DOHH2 (cell line): ENCODE measurements around the gene NCDN.

Experiments
- H3F3A ChIP-seq: fragments of 200-600 bp; sonication (generic), shearing (Covaris generic); 2 replicates; pipeline ENCODE4 v1.6.0; 2016; ENCODE audit warnings: antibody characterized with exemption, mild to moderate bottlenecking; ENCODE audit not compliant: control insufficient read depth, insufficient read depth
- H3K27ac ChIP-seq: fragments of 200-600 bp; sonication (generic); 2 replicates; pipeline ENCODE4 v1.5.1; 2014; ENCODE audit warnings: low read depth, mild to moderate bottlenecking, low read length, moderate library complexity
- H3K27me3 ChIP-seq: fragments of 200-600 bp; sonication (generic); 2 replicates; pipeline ENCODE4 v1.6.1; 2014; ENCODE audit warnings: mild to moderate bottlenecking, low read length, mixed read lengths; ENCODE audit not compliant: control insufficient read depth
- H3K36me3 ChIP-seq: fragments of 200-600 bp; sonication (generic); 2 replicates; pipeline ENCODE4 v1.6.1; 2014; ENCODE audit warnings: mild to moderate bottlenecking, low read length, moderate library complexity, mixed read lengths; ENCODE audit not compliant: control insufficient read depth
- H3K4me1 ChIP-seq: fragments of 200-600 bp; sonication (generic); 2 replicates; pipeline ENCODE4 v1.6.1; 2014; ENCODE audit warnings: mild to moderate bottlenecking, low read length, mixed read lengths; ENCODE audit not compliant: control insufficient read depth
- H3K4me2 ChIP-seq: fragments of 200-600 bp; sonication (generic); 2 replicates; pipeline ENCODE4 v1.6.0; 2014; ENCODE audit warnings: mild to moderate bottlenecking, low read length, moderate library complexity
- H3K4me3 ChIP-seq: fragments of 200-600 bp; sonication (generic); 2 replicates; pipeline ENCODE4 v1.5.1; 2014; ENCODE audit warnings: mild to moderate bottlenecking, low read length, mixed read lengths
- H3K79me2 ChIP-seq: fragments of 200-600 bp; sonication (generic); 2 replicates; pipeline ENCODE4 v1.6.1; 2014; ENCODE audit warnings: mild to moderate bottlenecking, low read length, mixed read lengths; ENCODE audit not compliant: control insufficient read depth
- H3K9me2 ChIP-seq: fragments of 200-600 bp; sonication (generic); replicated peaks from 2 replicates; pipeline ENCODE4 v1.6.1; 2014; ENCODE audit warnings: mild to moderate bottlenecking, low read length, mixed read lengths; ENCODE audit not compliant: control insufficient read depth
- H3K9me3 ChIP-seq: fragments of 200-600 bp; sonication (generic); 2 replicates; pipeline ENCODE4 v1.6.1; 2014; ENCODE audit warnings: antibody characterized with exemption, low read length, mixed read lengths; ENCODE audit not compliant: control insufficient read depth, insufficient read depth
- H4K20me1 ChIP-seq: fragments of 200-600 bp; sonication (generic); 2 replicates; pipeline ENCODE4 v1.6.0; 2014; ENCODE audit warnings: low read depth, mild to moderate bottlenecking, antibody characterized with exemption, low read length, moderate library complexity; ENCODE audit not compliant: control insufficient read depth, insufficient read depth
- CTCF ChIP-seq: fragments of 200-600 bp; sonication (generic); IDR thresholded peaks from one replicate; pipeline ENCODE4 v1.5.1; 2014; ENCODE audit warnings: antibody characterized with exemption, mild to moderate bottlenecking, low read depth, low read length; ENCODE audit not compliant: poor library complexity, severe bottlenecking
- EZH2phosphoT487 ChIP-seq: fragments of 200-600 bp; sonication (generic); IDR thresholded peaks from 2 replicates; pipeline ENCODE4 v1.6.1; 2017; ENCODE audit warnings: borderline replicate concordance, mild to moderate bottlenecking, antibody characterized with exemption, low read length, moderate library complexity, mixed read lengths

NCDN gene

GRCh38 chr1:35605071-35605866 is 47.7 kb downstream of the NCDN start:
- Histone ChIP-seq H3F3A (no peaks in the 10 kb centered on the region), H3K79me2 (peaks cover 26% of the 10 kb centered on the region), H3K9me2 (no peaks in the 10 kb centered on the region), H4K20me1 (no peaks in the 10 kb centered on the region), H3K4me3 (no peak overlapping the region), H3K9me3 (no peaks in the 10 kb centered on the region), H3K36me3 (peaks cover 82% of the 10 kb centered on the region), H3K27ac (no peak overlapping the region), H3K4me1 (no peaks in the 10 kb centered on the region), H3K27me3 (no peaks in the 10 kb centered on the region), H3K4me2 (no peak overlapping the region)
- no peak for TF ChIP-seq EZH2phosphoT487
- no peak for TF ChIP-seq CTCF

- H3K79me2 ChIP-seq: peaks cover 26% of the 10 kb centered on the region
- H3K36me3 ChIP-seq: peaks cover 83% of the 10 kb centered on the region
- no peaks in the 10 kb centered on the region for H3F3A ChIP-seq
- no peaks in the 10 kb centered on the region for H3K9me2 ChIP-seq
- no peak overlapping the region for H3K4me2 ChIP-seq
- no peaks in the 10 kb centered on the region for H4K20me1 ChIP-seq
- no peaks in the 10 kb centered on the region for H3K9me3 ChIP-seq
- no peak overlapping the region for H3K27ac ChIP-seq
- TF ChIP-seq EZH2phosphoT487 (no peak), CTCF (no peak)
- no peak overlapping the region for H3K4me3 ChIP-seq
- no peaks in the 10 kb centered on the region for H3K4me1 ChIP-seq
- no peaks in the 10 kb centered on the region for H3K27me3 ChIP-seq
Measured at GRCh38 chr1:35605867-35606182, 48.2 kb downstream of the NCDN start.

GRCh38 chr1:35611655-35612054 is 54.1 kb downstream of the NCDN start:
- Histone ChIP-seq H3K36me3 (peaks cover 84% of the 10 kb centered on the region), H3K9me2 (no peaks in the 10 kb centered on the region), H3K4me1 (0 out of 2 replicates have a peak, but pooled peaks cover 3% of the 10 kb centered on the region), H3K4me2 (no peak overlapping the region), H3K27me3 (no peaks in the 10 kb centered on the region), H3K79me2 (peaks cover 62% of the 10 kb centered on the region), H3K4me3 (no peak overlapping the region), H4K20me1 (no peaks in the 10 kb centered on the region), H3K9me3 (no peaks in the 10 kb centered on the region), H3K27ac (no peak overlapping the region), H3F3A (no peaks in the 10 kb centered on the region)
- TF ChIP-seq EZH2phosphoT487 (no peak), CTCF (no peak)
